H1 (cell line): ENCODE measurements around the gene PLCB4. TPM values are rescaled to one million over a fixed set of nuclear protein-coding genes. Genes with fewer than 3 reads are reported as not detected.

Experiments used
- RAD21 ChIP-seq, 2 experiments: IDR thresholded peaks in 1 of 2; conservative IDR thresholded peaks in 1 of 2; 2 replicates each; pipeline ENCODE4 v1.6.1; 2011; ENCODE audit warnings: low read depth in 2 of 2, low read length in 2 of 2, improper control_type of control experiment in 1 of 2, inconsistent platforms in 1 of 2, mild to moderate bottlenecking in 1 of 2, moderate library complexity in 1 of 2
- polyA plus RNA-seq, 7 experiments: library from polyadenylated mRNA; depleted of rRNA in 3 of 7; stranded (reverse) in 5 of 7; unstranded in 2 of 7; fragments of >200 nt in 5 of 7; fragments of 200-250 nt in 2 of 7; gene quantifications; 1 replicate in 5 of 7; 2 replicates in 1 of 7; 4 replicates in 1 of 7; pipeline versions ENCODE4 v1.2.1 to v1.2.3, GENCODE V29; 2011 to 2013; ENCODE audit warnings: missing spikeins in 2 of 7, mixed read lengths in 2 of 7
- total RNA-seq: library from RNA; stranded (reverse); fragmentation: NEBNext Ultra II Directional; extraction: Animal tissue kit (Norgen Biotek cat#: 25700); gene quantifications from 2 replicates; pipeline ENCODE4 v1.2.1, GENCODE V29; 2021
- TF ChIP-seq, protein P1 (sequence below): fragments of 300-600 bp; sonication (generic); IDR thresholded peaks from 2 replicates; pipeline ENCODE4 v1.7.1; 2012; ENCODE audit warnings: low read length, moderate library complexity, mild to moderate bottlenecking, inconsistent platforms; ENCODE audit not compliant: insufficient replicate concordance

Gene PLCB4
- total and polyA plus RNA-seq, 2 of the 8 experiments (the other 6 are each of a cell fraction or from before 2014, with no cell fraction given) = 3.2 to 14.1 TPM

DNA sequence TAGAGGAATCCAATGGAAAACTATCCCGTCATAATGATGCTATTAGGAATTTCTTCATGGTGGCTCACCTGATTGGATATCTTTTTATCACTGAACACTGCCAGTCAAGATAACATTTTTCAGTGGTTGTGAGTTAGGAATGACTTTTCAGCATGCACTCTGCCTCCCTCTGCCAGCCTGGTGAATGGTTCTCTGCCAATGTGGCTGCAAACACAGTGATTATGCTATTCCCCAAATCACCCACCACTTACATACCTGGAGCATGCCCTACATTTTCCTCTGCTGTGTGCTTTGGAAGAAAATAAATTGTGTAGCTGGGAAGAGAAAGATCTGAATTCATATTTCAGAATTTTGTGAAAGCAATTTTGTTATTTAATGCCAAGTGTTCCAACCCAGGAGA lies 342.9 kb downstream of the PLCB4 start (continued):
- TF ChIP-seq, protein P1, sequence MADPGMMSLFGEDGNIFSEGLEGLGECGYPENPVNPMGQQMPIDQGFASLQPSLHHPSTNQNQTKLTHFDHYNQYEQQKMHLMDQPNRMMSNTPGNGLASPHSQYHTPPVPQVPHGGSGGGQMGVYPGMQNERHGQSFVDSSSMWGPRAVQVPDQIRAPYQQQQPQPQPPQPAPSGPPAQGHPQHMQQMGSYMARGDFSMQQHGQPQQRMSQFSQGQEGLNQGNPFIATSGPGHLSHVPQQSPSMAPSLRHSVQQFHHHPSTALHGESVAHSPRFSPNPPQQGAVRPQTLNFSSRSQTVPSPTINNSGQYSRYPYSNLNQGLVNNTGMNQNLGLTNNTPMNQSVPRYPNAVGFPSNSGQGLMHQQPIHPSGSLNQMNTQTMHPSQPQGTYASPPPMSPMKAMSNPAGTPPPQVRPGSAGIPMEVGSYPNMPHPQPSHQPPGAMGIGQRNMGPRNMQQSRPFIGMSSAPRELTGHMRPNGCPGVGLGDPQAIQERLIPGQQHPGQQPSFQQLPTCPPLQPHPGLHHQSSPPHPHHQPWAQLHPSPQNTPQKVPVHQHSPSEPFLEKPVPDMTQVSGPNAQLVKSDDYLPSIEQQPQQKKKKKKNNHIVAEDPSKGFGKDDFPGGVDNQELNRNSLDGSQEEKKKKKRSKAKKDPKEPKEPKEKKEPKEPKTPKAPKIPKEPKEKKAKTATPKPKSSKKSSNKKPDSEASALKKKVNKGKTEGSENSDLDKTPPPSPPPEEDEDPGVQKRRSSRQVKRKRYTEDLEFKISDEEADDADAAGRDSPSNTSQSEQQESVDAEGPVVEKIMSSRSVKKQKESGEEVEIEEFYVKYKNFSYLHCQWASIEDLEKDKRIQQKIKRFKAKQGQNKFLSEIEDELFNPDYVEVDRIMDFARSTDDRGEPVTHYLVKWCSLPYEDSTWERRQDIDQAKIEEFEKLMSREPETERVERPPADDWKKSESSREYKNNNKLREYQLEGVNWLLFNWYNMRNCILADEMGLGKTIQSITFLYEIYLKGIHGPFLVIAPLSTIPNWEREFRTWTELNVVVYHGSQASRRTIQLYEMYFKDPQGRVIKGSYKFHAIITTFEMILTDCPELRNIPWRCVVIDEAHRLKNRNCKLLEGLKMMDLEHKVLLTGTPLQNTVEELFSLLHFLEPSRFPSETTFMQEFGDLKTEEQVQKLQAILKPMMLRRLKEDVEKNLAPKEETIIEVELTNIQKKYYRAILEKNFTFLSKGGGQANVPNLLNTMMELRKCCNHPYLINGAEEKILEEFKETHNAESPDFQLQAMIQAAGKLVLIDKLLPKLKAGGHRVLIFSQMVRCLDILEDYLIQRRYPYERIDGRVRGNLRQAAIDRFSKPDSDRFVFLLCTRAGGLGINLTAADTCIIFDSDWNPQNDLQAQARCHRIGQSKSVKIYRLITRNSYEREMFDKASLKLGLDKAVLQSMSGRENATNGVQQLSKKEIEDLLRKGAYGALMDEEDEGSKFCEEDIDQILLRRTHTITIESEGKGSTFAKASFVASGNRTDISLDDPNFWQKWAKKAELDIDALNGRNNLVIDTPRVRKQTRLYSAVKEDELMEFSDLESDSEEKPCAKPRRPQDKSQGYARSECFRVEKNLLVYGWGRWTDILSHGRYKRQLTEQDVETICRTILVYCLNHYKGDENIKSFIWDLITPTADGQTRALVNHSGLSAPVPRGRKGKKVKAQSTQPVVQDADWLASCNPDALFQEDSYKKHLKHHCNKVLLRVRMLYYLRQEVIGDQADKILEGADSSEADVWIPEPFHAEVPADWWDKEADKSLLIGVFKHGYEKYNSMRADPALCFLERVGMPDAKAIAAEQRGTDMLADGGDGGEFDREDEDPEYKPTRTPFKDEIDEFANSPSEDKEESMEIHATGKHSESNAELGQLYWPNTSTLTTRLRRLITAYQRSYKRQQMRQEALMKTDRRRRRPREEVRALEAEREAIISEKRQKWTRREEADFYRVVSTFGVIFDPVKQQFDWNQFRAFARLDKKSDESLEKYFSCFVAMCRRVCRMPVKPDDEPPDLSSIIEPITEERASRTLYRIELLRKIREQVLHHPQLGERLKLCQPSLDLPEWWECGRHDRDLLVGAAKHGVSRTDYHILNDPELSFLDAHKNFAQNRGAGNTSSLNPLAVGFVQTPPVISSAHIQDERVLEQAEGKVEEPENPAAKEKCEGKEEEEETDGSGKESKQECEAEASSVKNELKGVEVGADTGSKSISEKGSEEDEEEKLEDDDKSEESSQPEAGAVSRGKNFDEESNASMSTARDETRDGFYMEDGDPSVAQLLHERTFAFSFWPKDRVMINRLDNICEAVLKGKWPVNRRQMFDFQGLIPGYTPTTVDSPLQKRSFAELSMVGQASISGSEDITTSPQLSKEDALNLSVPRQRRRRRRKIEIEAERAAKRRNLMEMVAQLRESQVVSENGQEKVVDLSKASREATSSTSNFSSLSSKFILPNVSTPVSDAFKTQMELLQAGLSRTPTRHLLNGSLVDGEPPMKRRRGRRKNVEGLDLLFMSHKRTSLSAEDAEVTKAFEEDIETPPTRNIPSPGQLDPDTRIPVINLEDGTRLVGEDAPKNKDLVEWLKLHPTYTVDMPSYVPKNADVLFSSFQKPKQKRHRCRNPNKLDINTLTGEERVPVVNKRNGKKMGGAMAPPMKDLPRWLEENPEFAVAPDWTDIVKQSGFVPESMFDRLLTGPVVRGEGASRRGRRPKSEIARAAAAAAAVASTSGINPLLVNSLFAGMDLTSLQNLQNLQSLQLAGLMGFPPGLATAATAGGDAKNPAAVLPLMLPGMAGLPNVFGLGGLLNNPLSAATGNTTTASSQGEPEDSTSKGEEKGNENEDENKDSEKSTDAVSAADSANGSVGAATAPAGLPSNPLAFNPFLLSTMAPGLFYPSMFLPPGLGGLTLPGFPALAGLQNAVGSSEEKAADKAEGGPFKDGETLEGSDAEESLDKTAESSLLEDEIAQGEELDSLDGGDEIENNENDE = no peak
- no peak for TF ChIP-seq RAD21 (IDR thresholded peaks at IDR 0.05 in 1 of 2, conservative IDR thresholded peaks at IDR 0.05 in 1 of 2; ENCODE audit: low read depth in 2 of 2, low read length in 2 of 2)
